HEK293 (cell line): ENCODE data around the gene PROSER3.

ENCODE experiments used
- MEIS1 ChIP-seq: sonication (generic); formaldehyde crosslinking; IDR thresholded peaks from 2 replicates; pipeline ENCODE4 v1.8.1; 2022; ENCODE audit warnings: missing genetic modification reagents, mild to moderate bottlenecking, borderline replicate concordance
- ZEB2 ChIP-seq: fragments of 450-650 bp; formaldehyde crosslinking; IDR thresholded peaks from 2 replicates; pipeline ENCODE4 v1.5.1; 2016; ENCODE audit warnings: missing biosample characterization, missing genetic modification characterization
- ZFHX2 ChIP-seq: fragments of 450-650 bp; formaldehyde crosslinking; conservative IDR thresholded peaks from 2 replicates; pipeline ENCODE4 v1.5.1; 2016; ENCODE audit warnings: missing biosample characterization, missing genetic modification characterization
- ZNF274 ChIP-seq, 2 experiments: fragments of 200-500 bp in 1 of 2; fragments of 450-650 bp in 1 of 2; sonication (Bioruptor generic) in 1 of 2; formaldehyde crosslinking in 1 of 2; IDR thresholded peaks; 2 replicates each; pipeline versions ENCODE4 v1.5.1 to v1.6.1; 2014 to 2016; ENCODE audit warnings: borderline replicate concordance in 1 of 2, inconsistent platforms in 1 of 2, low read length in 1 of 2, missing biosample characterization in 1 of 2, missing genetic modification characterization in 1 of 2
- ZNF404 ChIP-seq: fragments of 450-650 bp; formaldehyde crosslinking; IDR thresholded peaks from 2 replicates; pipeline ENCODE4 v1.5.1; 2017; ENCODE audit warnings: missing biosample characterization, missing genetic modification characterization
- ZNF624 ChIP-seq: fragments of 450-650 bp; formaldehyde crosslinking; IDR thresholded peaks from 2 replicates; pipeline ENCODE4 v1.5.1; 2017; ENCODE audit warnings: missing biosample characterization, missing genetic modification characterization
- TF ChIP-seq, protein P1 (sequence below): fragments of 450-650 bp; formaldehyde crosslinking; IDR thresholded peaks from 2 replicates; pipeline ENCODE4 v1.5.1; 2016; ENCODE audit warnings: missing biosample characterization, missing genetic modification characterization
- TF ChIP-seq, protein P2 (sequence below): fragments of 450-650 bp; formaldehyde crosslinking; IDR thresholded peaks from 2 replicates; pipeline ENCODE4 v1.5.1; 2016; ENCODE audit warnings: missing biosample characterization, missing genetic modification characterization
- TF ChIP-seq, protein P3 (sequence below): fragments of 450-650 bp; IDR thresholded peaks from 2 replicates; pipeline ENCODE4 v1.5.1; 2018; ENCODE audit warnings: missing biosample characterization, missing genetic modification characterization

DNA sequence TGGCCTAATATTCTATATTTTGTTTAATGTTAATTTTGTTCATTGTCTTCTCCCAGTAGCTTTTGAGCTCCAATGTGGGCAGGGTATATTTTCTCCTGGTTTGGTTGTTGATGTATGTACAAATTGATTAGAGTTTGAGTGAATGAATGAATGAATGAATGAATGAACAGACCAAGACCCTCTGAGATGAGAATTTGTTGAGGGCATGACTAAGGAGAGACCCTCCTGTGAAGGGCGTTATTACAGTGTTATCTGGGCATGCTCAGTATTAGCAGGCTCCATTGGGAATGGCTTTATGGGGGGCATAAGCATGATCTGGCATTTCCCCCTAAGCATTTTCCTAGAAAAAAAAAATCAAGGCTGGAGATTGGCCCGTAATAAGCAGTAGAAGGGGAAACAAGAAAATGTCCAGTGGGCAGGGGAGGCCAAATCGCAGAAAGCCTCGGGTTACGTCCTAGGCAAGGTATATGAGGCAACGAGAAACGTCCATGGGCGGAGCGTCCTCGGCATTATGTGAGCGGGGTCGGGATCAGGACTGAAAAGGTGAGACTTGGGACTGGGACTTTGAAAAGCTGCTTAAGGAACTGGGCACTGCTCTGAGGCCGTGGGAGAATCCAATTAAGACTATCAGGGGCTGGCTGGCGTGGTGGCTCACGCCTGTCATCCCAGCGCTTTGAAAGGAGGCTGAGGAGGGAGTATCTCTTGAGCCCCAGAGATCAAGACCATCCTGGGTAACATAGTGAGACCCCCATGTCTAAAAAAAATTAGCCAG lies 16.5 kb downstream of the PROSER3 start:
- TF ChIP-seq ZNF274 (IDR thresholded peaks at IDR 0.05; ENCODE audit: low read length) (no peak), ZNF274 (tag by site-specific recombination; IDR thresholded peaks at IDR 0.05; ENCODE audit: borderline replicate concordance) (no peak), ZFHX2 (tag by site-specific recombination) (no peak), ZEB2 (tag by site-specific recombination) (no peak), ZNF404 (no peak), MEIS1 (no peak), ZNF624 (no peak)
- TF ChIP-seq, protein P1, sequence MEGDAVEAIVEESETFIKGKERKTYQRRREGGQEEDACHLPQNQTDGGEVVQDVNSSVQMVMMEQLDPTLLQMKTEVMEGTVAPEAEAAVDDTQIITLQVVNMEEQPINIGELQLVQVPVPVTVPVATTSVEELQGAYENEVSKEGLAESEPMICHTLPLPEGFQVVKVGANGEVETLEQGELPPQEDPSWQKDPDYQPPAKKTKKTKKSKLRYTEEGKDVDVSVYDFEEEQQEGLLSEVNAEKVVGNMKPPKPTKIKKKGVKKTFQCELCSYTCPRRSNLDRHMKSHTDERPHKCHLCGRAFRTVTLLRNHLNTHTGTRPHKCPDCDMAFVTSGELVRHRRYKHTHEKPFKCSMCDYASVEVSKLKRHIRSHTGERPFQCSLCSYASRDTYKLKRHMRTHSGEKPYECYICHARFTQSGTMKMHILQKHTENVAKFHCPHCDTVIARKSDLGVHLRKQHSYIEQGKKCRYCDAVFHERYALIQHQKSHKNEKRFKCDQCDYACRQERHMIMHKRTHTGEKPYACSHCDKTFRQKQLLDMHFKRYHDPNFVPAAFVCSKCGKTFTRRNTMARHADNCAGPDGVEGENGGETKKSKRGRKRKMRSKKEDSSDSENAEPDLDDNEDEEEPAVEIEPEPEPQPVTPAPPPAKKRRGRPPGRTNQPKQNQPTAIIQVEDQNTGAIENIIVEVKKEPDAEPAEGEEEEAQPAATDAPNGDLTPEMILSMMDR (tag by site-specific recombination), result no peak
- TF ChIP-seq, protein P2, sequence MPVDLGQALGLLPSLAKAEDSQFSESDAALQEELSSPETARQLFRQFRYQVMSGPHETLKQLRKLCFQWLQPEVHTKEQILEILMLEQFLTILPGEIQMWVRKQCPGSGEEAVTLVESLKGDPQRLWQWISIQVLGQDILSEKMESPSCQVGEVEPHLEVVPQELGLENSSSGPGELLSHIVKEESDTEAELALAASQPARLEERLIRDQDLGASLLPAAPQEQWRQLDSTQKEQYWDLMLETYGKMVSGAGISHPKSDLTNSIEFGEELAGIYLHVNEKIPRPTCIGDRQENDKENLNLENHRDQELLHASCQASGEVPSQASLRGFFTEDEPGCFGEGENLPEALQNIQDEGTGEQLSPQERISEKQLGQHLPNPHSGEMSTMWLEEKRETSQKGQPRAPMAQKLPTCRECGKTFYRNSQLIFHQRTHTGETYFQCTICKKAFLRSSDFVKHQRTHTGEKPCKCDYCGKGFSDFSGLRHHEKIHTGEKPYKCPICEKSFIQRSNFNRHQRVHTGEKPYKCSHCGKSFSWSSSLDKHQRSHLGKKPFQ, result no peak
- TF ChIP-seq, protein P3, sequence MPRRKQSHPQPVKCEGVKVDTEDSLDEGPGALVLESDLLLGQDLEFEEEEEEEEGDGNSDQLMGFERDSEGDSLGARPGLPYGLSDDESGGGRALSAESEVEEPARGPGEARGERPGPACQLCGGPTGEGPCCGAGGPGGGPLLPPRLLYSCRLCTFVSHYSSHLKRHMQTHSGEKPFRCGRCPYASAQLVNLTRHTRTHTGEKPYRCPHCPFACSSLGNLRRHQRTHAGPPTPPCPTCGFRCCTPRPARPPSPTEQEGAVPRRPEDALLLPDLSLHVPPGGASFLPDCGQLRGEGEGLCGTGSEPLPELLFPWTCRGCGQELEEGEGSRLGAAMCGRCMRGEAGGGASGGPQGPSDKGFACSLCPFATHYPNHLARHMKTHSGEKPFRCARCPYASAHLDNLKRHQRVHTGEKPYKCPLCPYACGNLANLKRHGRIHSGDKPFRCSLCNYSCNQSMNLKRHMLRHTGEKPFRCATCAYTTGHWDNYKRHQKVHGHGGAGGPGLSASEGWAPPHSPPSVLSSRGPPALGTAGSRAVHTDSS (tag by site-specific recombination), result no peak
